ENCODE measurements around the gene NME3. TPM values are rescaled to one million over a fixed set of nuclear protein-coding genes. Genes with fewer than 3 reads are reported as not detected.

The NME3 gene
- total and polyA plus RNA-seq, 2 of the 13 experiments (the other 11 are each of a cell fraction or from before 2014, with no cell fraction given), result 10.4 to 15.9 TPM

DNA sequence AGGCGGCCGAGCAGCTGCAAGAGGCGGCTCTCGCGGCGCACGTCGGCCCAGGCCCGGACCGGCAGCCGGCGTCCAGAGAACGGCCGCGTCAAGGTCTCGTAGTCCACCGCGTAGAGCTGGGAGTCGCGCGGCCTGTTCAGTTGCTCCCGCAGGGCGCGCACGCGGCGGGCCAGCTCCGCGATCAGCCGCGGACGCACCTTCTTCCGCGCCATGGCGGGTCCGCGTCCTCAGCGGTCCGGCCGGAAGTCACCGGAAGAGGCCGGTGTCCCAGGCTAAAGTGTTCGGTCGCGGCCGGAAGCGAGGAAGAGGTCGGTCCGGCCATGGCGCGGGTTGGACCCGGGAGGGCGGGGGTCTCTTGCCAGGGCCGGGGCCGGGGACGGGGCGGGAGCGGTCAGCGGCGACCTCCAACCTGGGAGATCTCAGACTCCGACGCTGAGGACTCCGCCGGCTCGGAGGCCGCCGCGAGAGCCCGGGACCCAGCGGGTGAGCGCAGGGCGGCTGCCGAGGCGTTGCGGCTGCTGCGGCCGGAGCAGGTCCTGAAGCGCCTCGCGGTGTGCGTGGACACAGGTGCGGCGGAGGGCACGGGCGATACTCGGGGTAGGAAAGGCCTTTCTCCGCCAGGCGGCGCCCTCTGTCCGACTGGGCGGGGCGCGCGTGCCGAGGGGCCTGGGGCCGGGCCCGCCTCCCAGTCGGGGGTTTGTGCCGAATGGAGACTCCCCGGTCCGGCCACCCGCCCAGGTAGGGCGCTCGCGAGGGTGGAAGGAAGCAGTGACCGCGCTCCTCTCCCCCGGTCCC is 1.8 kb upstream of the NME3 start, which contains the start of gene MRPS34 (continued):
- TF ChIP-seq, protein P1, sequence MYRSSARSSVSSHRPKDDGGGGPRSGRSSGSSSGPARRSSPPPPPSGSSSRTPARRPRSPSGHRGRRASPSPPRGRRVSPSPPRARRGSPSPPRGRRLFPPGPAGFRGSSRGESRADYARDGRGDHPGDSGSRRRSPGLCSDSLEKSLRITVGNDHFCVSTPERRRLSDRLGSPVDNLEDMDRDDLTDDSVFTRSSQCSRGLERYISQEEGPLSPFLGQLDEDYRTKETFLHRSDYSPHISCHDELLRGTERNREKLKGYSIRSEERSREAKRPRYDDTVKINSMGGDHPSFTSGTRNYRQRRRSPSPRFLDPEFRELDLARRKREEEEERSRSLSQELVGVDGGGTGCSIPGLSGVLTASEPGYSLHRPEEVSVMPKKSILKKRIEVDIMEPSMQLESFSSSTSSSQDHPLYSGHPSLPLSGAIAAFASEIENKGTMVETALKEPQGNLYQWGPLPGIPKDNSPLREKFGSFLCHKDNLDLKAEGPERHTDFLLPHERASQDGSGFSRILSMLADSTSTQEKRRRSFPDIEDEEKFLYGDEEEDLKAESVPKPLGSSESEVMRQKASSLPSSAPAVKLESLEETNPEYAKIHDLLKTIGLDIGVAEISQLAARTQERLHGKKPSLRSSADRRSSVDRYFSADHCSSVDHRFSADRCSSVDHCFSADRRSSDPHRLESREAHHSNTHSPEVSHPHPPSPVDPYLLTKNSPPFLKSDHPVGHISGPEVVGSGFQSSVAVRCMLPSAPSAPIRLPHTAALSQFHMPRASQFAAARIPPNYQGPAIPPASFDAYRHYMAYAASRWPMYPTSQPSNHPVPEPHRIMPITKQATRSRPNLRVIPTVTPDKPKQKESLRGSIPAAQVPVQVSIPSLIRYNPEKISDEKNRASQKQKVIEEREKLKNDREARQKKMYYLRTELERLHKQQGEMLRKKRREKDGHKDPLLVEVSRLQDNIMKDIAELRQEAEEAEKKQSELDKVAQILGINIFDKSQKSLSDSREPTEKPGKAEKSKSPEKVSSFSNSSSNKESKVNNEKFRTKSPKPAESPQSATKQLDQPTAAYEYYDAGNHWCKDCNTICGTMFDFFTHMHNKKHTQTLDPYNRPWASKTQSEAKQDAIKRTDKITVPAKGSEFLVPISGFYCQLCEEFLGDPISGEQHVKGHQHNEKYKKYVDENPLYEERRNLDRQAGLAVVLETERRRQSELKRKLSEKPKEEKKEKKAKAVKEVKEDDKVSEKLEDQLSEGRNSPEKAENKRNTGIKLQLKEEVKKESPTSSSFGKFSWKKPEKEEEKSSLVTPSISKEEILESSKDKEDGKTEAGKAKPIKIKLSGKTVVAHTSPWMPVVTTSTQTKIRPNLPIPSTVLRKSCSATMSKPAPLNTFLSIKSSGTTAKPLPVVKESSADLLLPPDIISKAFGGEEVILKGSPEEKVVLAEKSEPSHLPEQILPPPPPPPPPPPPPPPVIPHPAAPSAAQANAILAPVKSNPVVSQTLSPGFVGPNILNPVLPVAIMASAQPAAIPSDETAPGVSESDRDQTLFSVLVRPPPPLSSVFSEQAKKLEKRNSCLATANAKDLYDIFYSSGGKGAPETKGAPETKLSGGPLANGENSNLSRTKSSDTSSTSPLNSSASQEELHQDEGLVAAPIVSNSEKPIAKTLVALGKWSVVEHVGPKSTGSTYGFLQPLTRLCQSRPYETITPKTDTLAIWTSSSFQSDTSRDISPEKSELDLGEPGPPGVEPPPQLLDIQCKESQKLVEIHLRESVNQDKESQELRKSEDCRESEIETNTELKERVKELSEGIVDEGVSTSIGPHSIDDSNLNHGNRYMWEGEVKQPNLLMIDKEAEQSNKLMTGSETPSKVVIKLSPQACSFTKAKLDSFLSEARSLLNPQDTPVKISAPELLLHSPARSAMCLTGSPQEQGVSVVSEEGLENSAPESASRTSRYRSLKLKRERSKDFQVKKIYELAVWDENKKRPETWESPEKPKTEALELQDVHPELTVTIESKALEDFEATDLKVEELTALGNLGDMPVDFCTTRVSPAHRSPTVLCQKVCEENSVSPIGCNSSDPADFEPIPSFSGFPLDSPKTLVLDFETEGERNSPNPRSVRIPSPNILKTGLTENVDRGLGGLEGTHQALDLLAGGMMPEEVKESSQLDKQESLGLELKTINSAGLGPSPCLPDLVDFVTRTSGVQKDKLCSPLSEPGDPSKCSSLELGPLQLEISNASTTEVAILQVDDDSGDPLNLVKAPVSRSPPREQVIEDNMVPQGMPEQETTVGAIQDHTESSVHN (CRISPR knock-in tag; IDR thresholded peaks at IDR 0.05), result no peak; the same call in 1 of the 2 replicates
- TF ChIP-seq, protein P2, sequence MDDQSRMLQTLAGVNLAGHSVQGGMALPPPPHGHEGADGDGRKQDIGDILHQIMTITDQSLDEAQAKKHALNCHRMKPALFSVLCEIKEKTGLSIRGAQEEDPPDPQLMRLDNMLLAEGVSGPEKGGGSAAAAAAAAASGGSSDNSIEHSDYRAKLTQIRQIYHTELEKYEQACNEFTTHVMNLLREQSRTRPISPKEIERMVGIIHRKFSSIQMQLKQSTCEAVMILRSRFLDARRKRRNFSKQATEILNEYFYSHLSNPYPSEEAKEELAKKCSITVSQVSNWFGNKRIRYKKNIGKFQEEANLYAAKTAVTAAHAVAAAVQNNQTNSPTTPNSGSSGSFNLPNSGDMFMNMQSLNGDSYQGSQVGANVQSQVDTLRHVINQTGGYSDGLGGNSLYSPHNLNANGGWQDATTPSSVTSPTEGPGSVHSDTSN (CRISPR knock-in tag; IDR thresholded peaks at IDR 0.05; ENCODE audit: borderline replicate concordance), result 0 out of 2 replicates have a peak, but pooled peaks have one; percentile 48
- TF ChIP-seq HOXA3 (CRISPR knock-in tag; IDR thresholded peaks at IDR 0.05), result peak; percentile 96
- TF ChIP-seq, protein P3, sequence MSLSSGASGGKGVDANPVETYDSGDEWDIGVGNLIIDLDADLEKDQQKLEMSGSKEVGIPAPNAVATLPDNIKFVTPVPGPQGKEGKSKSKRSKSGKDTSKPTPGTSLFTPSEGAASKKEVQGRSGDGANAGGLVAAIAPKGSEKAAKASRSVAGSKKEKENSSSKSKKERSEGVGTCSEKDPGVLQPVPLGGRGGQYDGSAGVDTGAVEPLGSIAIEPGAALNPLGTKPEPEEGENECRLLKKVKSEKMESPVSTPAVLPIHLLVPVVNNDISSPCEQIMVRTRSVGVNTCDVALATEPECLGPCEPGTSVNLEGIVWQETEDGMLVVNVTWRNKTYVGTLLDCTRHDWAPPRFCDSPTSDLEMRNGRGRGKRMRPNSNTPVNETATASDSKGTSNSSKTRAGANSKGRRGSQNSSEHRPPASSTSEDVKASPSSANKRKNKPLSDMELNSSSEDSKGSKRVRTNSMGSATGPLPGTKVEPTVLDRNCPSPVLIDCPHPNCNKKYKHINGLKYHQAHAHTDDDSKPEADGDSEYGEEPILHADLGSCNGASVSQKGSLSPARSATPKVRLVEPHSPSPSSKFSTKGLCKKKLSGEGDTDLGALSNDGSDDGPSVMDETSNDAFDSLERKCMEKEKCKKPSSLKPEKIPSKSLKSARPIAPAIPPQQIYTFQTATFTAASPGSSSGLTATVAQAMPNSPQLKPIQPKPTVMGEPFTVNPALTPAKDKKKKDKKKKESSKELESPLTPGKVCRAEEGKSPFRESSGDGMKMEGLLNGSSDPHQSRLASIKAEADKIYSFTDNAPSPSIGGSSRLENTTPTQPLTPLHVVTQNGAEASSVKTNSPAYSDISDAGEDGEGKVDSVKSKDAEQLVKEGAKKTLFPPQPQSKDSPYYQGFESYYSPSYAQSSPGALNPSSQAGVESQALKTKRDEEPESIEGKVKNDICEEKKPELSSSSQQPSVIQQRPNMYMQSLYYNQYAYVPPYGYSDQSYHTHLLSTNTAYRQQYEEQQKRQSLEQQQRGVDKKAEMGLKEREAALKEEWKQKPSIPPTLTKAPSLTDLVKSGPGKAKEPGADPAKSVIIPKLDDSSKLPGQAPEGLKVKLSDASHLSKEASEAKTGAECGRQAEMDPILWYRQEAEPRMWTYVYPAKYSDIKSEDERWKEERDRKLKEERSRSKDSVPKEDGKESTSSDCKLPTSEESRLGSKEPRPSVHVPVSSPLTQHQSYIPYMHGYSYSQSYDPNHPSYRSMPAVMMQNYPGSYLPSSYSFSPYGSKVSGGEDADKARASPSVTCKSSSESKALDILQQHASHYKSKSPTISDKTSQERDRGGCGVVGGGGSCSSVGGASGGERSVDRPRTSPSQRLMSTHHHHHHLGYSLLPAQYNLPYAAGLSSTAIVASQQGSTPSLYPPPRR (CRISPR knock-in tag; IDR thresholded peaks at IDR 0.05; ENCODE audit: borderline replicate concordance), result 0 out of 2 replicates have a peak, but pooled peaks have one; percentile 31
- no peak for TF ChIP-seq NFIB (CRISPR knock-in tag; IDR thresholded peaks at IDR 0.05; ENCODE audit: borderline replicate concordance)
- TF ChIP-seq REL (CRISPR knock-in tag; conservative IDR thresholded peaks at IDR 0.05), result 0 out of 2 replicates have a peak, but pooled peaks have one; percentile 44
- TF ChIP-seq, protein P4, sequence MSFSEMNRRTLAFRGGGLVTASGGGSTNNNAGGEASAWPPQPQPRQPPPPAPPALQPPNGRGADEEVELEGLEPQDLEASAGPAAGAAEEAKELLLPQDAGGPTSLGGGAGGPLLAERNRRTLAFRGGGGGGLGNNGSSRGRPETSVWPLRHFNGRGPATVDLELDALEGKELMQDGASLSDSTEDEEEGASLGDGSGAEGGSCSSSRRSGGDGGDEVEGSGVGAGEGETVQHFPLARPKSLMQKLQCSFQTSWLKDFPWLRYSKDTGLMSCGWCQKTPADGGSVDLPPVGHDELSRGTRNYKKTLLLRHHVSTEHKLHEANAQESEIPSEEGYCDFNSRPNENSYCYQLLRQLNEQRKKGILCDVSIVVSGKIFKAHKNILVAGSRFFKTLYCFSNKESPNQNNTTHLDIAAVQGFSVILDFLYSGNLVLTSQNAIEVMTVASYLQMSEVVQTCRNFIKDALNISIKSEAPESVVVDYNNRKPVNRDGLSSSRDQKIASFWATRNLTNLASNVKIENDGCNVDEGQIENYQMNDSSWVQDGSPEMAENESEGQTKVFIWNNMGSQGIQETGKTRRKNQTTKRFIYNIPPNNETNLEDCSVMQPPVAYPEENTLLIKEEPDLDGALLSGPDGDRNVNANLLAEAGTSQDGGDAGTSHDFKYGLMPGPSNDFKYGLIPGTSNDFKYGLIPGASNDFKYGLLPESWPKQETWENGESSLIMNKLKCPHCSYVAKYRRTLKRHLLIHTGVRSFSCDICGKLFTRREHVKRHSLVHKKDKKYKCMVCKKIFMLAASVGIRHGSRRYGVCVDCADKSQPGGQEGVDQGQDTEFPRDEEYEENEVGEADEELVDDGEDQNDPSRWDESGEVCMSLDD (CRISPR knock-in tag; IDR thresholded peaks at IDR 0.05; ENCODE audit: borderline replicate concordance), result peak; percentile 73; the same call in 1 of the 2 replicates
- no peak for TF ChIP-seq REXO4 (CRISPR knock-in tag; IDR thresholded peaks at IDR 0.05; ENCODE audit: borderline replicate concordance)
- no peak for TF ChIP-seq FOXK2 (IDR thresholded peaks at IDR 0.05)
- no peak; the same call in 1 of the 2 replicates for TF ChIP-seq ZNF850 (CRISPR knock-in tag; conservative IDR thresholded peaks at IDR 0.05)

Data from HepG2 (cell line).